Spleen (tissue), 7 donors: ENCODE data around the gene PTRH1.

Experiments used
- CTCF ChIP-seq, 11 experiments: fragments of 200-600 bp in 7 of 11; fragments of 450-650 bp in 4 of 11; sonication (generic) in 4 of 11; IDR thresholded peaks in 8 of 11; conservative IDR thresholded peaks in 3 of 11; 1 replicate in 7 of 11; 2 replicates in 4 of 11; pipeline versions ENCODE4 v1.4.0 to v1.8.0; 2016 to 2021; ENCODE audit warnings: antibody characterized with exemption in 11 of 11, inconsistent platforms in 4 of 11, mild to moderate bottlenecking in 1 of 11
- POLR2A ChIP-seq, 3 donors: fragments of 450-650 bp; IDR thresholded peaks; one replicate each; pipeline ENCODE4 v1.5.1; 2017; ENCODE audit warnings: antibody characterized with exemption in 3 of 3, mild to moderate bottlenecking in 1 of 3
- POLR2AphosphoS5 ChIP-seq, 3 donors: sonication (generic); formaldehyde crosslinking; IDR thresholded peaks; one replicate each; pipeline ENCODE4 v1.5.1; 2017; ENCODE audit warnings: antibody characterized with exemption in 3 of 3
- donor health status: DM: no; HTN: no; CAD: no; lungs with moderate emphysema.
- donor health status: DM: no; HTN: no; CAD: no.
- donor health status: DM: no; HTN: no; CAD: no.

GRCh38 chr9:127734747-127735529 is 19.5 kb upstream of the PTRH1 start, which contains the start of gene TOR2A:
- TF ChIP-seq CTCF (IDR thresholded peaks at IDR 0.05 in 8 of 11, conservative IDR thresholded peaks at IDR 0.05 in 3 of 11) (peak; percentile 91 to 100 (median 98)), POLR2A (IDR thresholded peaks at IDR 0.05) (peak in 2 of 3 donors; percentile 35 to 56), POLR2AphosphoS5 (IDR thresholded peaks at IDR 0.05) (peak; percentile 89 to 95 (median 92))
